ENCODE results near the gene ZNF213.

ZNF213 gene

GRCh38 chr16:3134338-3135125 lies at the start of gene ZNF213:
Gene ZNF213 (plus strand): TSS chr16:3135029. CDS start chr16:3137281, 2,252 bp downstream.
- DNase-seq: peak; percentile 88

GRCh38 chr16:3085868-3086595 lies 48.8 kb upstream of the ZNF213 start:
- no peak for DNase-seq

- DNase-seq: no peak
Measured at GRCh38 chr16:3086596-3087242, 48.1 kb upstream of the ZNF213 start.

GRCh38 chr16:3087243-3088235 lies 47.3 kb upstream of the ZNF213 start:
- DNase-seq: no peak

- DNase-seq: no peak
Measured at GRCh38 chr16:3088450-3088849, 46.4 kb upstream of the ZNF213 start.

GRCh38 chr16:3088925-3089716 lies 45.7 kb upstream of the ZNF213 start:
- DNase-seq: no peak

- peak; percentile 29 for DNase-seq
Measured at GRCh38 chr16:3089717-3090592, 44.9 kb upstream of the ZNF213 start.

- DNase-seq: no peak
Measured at GRCh38 chr16:3091551-3091950, 43.3 kb upstream of the ZNF213 start.

GRCh38 chr16:3092501-3092941 lies 42.3 kb upstream of the ZNF213 start:
- no peak for DNase-seq

GRCh38 chr16:3094289-3095027 lies 40.4 kb upstream of the ZNF213 start:
- DNase-seq: peak; percentile 19

- no peak for DNase-seq
Measured at GRCh38 chr16:3095869-3096268, 39.0 kb upstream of the ZNF213 start.

GRCh38 chr16:3096362-3096761 lies 38.5 kb upstream of the ZNF213 start:
- DNase-seq: no peak

GRCh38 chr16:3097266-3097665 lies 37.6 kb upstream of the ZNF213 start:
- DNase-seq: no peak

- no peak for DNase-seq
Measured at GRCh38 chr16:3098459-3099394, 36.1 kb upstream of the ZNF213 start, which contains the start of gene ZSCAN10. Gene ZSCAN10 (minus strand): TSS chr16:3099294. CDS start chr16:3092937, 6,357 bp downstream.

GRCh38 chr16:3099395-3099731 lies 35.5 kb upstream of the ZNF213 start:
- no peak for DNase-seq

GRCh38 chr16:3099732-3100499 lies 34.9 kb upstream of the ZNF213 start:
- DNase-seq: peak; percentile 31

GRCh38 chr16:3101018-3101840 lies 33.6 kb upstream of the ZNF213 start:
- no peak for DNase-seq
